ENCODE data around the gene RAD51B.
A peak's percentile ranks its signal among the peaks of the same experiment; 100 is the strongest.

Gene RAD51B

DNA sequence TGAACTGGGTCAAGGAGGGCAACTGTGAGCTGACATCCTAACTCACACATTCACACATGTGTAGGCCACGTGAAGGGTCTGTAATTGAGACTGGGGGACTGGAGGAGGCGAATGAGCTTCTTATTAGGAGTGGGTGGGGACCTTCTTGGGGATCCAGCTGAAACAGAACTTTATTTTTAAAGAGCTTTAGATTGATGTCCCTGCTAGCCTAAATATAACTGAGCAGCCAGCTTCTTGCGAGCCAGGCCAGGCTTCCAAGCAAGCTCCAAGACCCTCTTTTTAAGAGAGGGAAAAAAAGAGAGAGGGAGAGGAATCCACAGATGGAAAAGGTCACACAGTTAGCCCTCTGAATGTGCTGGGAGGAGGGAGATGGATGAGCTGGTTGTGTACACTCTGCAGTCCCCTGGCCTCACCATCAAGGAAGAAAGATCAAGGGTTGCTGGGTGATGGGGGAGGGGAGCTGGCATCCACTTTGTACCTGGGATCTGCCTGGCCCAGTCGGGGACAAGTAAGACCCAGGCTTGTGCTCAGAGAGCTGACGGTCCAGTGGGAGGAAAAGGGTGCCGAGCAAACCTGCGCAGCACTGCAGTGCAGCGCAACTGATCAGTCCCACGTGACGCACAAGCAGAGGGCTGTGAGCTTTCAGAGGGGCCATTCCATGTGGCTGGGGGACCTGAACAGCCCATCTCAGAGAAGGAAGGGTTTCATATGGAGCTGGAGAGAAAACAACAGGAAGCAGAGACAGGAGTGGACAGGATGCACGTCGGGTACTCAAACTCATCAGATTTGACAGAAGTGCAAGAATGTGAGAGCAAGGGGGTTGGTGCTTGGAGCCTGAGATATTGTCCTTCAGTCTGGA is 818.8 kb downstream of the RAD51B start:
- Histone ChIP-seq H3K27me3 (no peaks in the 10 kb centered on the region), H3K9ac (peak overlapping the region; percentile 21 to 80 (median 62); a peak in 21 of 22 replicates), H3K4me2 (peak overlapping the region; percentile 50 to 85 (median 72)), H3K27ac (peak overlapping the region; percentile 54 to 95 (median 79)), H3K36me3 (peaks cover 0 to 11% (median 0%) of the 10 kb centered on the region in 11 experiments; a peak in 3 of 22 replicates), H3K4me1 (peaks cover 50 to 77% (median 53%) of the 10 kb centered on the region in 10 experiments), H4K20me1 (no peaks in the 10 kb centered on the region), H3K4me3 (no peak overlapping the region), H3K9me3 (replicated peaks in 1 of 11) (peaks cover 23 to 38% (median 33%) of the 10 kb centered on the region in 11 experiments)
- TF ChIP-seq Cebpa-rat (IDR thresholded peaks at IDR 0.05): no peak

DNA sequence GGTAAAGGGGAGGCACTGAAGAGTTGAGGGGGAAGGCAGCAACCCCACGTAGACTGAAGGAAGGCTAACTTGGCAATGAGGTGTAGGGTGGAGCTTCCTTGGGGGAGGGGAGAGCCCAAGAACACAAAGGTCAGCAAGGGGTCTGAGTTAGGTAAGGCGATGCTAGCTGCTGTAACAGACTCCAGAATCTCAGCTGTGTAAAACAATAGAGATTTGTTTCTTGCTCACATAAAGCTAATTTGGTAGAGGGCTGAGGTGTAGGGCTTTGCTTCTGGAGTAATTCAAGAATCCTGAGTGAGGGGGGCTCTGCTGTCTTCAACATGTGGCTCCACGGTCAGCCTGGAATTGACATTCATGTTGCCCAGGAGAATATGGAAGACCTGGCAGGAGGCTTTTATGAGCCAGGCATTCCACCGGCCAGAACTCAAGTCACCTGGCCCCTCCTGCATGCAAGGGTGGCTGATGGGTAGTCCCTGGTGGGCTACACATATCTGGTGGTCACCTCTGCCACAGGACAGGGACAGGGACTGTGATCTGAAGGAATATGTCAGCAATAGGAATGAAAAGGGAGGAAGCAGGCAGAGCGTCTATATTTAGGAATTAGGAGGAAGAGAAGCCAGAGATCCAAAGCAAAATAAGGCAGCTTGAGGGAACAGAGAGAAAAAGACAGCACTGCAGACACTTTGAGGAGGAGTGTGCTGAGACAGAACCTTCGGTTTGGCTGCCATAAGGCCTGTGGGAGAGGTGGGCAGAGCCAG is 819.6 kb downstream of the RAD51B start:
- H3K4me1 ChIP-seq: peaks cover 42 to 77% (median 45%) of the 10 kb centered on the region in 10 experiments
- no peak overlapping the region for H3K4me3 ChIP-seq
- H3K27ac ChIP-seq: peak overlapping the region in 10 of 11 experiments; percentile 58 to 95 (median 82); a peak in 20 of 22 replicates
- H3K36me3 ChIP-seq: peaks cover 0 to 14% (median 0%) of the 10 kb centered on the region in 11 experiments; a peak in 3 of 22 replicates
- no peaks in the 10 kb centered on the region for H3K27me3 ChIP-seq
- no peaks in the 10 kb centered on the region for H4K20me1 ChIP-seq
- peaks cover 23 to 46% (median 41%) of the 10 kb centered on the region in 11 experiments for H3K9me3 ChIP-seq (replicated peaks in 1 of 11)
- no peak for TF ChIP-seq Cebpa-rat (IDR thresholded peaks at IDR 0.05)
- H3K4me2 ChIP-seq: peak overlapping the region; percentile 50 to 85 (median 72)
- peak overlapping the region in 7 of 11 experiments; percentile 12 to 80 (median 74); a peak in 9 of 22 replicates for H3K9ac ChIP-seq

DNA sequence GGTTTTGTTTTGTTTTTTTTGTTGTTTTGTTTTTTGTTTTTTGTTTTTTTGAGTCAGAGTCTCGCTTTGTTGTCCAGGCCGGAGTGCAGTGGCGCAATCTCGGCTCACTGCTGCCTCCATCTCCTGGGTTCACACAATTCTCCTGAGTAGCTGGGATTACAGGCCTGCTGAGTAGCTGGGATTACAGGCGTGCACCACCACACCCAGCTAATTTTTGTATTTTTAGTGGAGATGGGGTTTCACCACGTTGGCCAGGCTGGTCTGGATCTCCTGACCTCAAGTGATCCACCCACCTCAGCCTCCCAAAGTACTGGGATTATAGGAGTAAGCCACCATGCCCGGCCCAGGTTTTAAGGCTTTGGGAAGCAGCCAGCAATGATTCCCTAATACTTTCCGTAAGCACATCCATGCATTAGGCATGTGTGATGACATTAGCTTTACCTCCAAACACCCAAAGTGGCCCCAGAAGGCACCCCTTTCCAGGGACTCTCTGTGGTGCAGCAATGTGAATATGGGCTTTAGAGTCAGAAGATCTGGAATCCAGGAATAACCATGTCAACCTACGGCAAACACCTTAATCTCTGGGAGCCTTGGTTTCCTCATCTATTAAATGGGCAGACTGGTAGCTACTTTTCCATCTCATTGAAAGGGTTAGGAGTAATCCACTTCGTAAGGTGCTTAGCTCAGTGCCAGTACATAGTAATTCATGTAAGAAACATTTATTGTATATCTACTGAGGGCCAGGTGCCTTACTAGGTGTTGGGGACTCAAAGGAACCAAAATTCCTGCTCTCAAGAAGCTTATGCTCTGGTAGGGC is 820.4 kb downstream of the RAD51B start:
- H3K36me3 ChIP-seq: peaks cover 0 to 14% (median 0%) of the 10 kb centered on the region in 11 experiments; a peak in 3 of 22 replicates
- TF ChIP-seq Cebpa-rat (IDR thresholded peaks at IDR 0.05): no peak
- H4K20me1 ChIP-seq: no peaks in the 10 kb centered on the region
- no peak overlapping the region for H3K4me3 ChIP-seq
- H3K4me1 ChIP-seq: peaks cover 34 to 71% (median 38%) of the 10 kb centered on the region in 10 experiments
- peak overlapping the region in 7 of 11 experiments; percentile 58 to 85 (median 81); a peak in 15 of 22 replicates for H3K4me2 ChIP-seq
- H3K9ac ChIP-seq: peak overlapping the region in 5 of 11 experiments; percentile 12 to 80 (median 62); a peak in 8 of 22 replicates
- H3K9me3 ChIP-seq (replicated peaks in 1 of 11): peaks cover 23 to 47% (median 43%) of the 10 kb centered on the region in 11 experiments
- H3K27ac ChIP-seq: peak overlapping the region in 8 of 11 experiments; percentile 58 to 95 (median 87); a peak in 13 of 22 replicates
- no peaks in the 10 kb centered on the region for H3K27me3 ChIP-seq

DNA sequence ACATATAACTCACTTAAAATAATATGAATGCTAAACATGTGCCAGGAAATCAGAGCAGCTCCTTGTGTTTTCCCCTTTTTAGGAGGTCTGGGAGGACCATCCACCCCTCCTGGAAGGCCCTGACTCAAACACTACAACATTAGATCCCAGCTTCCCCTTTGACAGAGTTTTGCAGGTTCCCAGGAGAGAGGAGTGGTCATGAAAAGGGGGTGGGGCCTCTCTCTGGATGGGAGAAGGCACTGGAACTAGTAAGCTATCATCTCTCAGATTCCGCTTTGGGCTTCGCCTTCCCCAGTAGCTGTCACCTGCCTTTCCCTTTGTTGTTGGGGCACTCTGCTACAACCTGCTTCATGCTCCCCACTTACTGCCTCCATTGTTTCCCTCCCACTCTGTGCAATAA is 824.1 kb downstream of the RAD51B start:
- H3K27ac ChIP-seq: no peak overlapping the region
- peak overlapping the region in 1 of 11 experiments; percentile 1; a peak in 1 of 22 replicates for H3K4me2 ChIP-seq
- no peak overlapping the region for H3K9ac ChIP-seq
- no peak overlapping the region for H3K4me3 ChIP-seq
- H3K9me3 ChIP-seq (replicated peaks in 1 of 11): peaks cover 23 to 47% (median 43%) of the 10 kb centered on the region in 11 experiments
- no peak for TF ChIP-seq Cebpa-rat (IDR thresholded peaks at IDR 0.05)
- H3K36me3 ChIP-seq: peaks cover 0 to 14% (median 0%) of the 10 kb centered on the region in 11 experiments; a peak in 3 of 22 replicates
- no peaks in the 10 kb centered on the region for H4K20me1 ChIP-seq
- H3K27me3 ChIP-seq: no peaks in the 10 kb centered on the region
- H3K4me1 ChIP-seq: peaks cover 7 to 35% (median 13%) of the 10 kb centered on the region in 10 experiments

DNA sequence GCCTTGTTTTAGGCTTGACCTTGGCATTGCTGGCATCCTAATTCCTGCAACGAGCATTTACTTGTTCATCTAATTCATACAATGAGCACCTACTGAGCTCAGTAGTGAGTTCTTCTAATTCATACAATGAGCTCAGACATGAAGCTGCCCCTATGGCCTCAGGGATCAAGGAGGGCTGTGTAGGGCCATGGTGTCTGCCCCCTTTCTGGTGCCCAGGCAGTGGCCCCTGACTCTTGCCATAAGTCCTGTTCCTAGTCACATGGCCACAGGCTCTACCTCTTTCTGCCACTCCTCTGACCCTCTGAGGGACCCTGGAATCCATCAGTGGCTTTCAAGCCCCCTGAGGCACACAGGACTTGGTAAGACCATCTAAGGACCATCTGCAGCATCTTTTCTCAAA is 824.5 kb downstream of the RAD51B start:
- Histone ChIP-seq H3K27me3 (no peaks in the 10 kb centered on the region), H3K4me1 (peaks cover 3 to 30% (median 9%) of the 10 kb centered on the region in 10 experiments; a peak in 19 of 20 replicates), H3K4me3 (no peak overlapping the region), H3K4me2 (peak overlapping the region in 1 of 11 experiments; percentile 1; a peak in 2 of 22 replicates), H3K9me3 (replicated peaks in 1 of 11) (peaks cover 23 to 47% (median 43%) of the 10 kb centered on the region in 11 experiments), H3K9ac (no peak overlapping the region), H4K20me1 (no peaks in the 10 kb centered on the region), H3K27ac (no peak overlapping the region), H3K36me3 (peaks cover 0 to 14% (median 0%) of the 10 kb centered on the region in 11 experiments; a peak in 3 of 22 replicates)
- TF ChIP-seq Cebpa-rat (IDR thresholded peaks at IDR 0.05): no peak

DNA sequence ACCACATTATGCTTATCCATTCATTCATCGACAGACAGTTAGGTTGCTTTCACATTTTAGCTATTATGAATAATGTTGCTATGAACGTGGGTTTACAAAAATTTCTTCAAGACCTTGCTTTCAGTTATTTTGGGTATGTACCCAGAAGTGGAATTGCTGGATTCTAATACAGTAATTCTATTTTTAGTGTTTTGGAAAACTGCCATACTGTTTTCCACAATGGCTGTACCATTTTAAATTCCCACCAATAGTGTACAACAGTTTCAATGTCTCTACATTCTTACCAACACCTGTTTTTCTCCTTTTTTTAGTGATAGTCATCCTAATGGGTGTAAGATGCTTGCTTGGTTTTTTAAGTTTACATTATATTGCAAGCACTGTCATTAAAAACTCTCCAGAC is 825.8 kb downstream of the RAD51B start:
- Histone ChIP-seq H3K27ac (no peak overlapping the region), H3K4me2 (no peak overlapping the region), H3K36me3 (peaks cover 0 to 14% (median 0%) of the 10 kb centered on the region in 11 experiments; a peak in 3 of 22 replicates), H3K4me1 (peaks cover 0 to 18% (median 0%) of the 10 kb centered on the region in 10 experiments; a peak in 7 of 20 replicates), H3K9ac (no peak overlapping the region), H3K9me3 (replicated peaks in 1 of 11) (peaks cover 23 to 41% (median 38%) of the 10 kb centered on the region in 11 experiments), H4K20me1 (no peaks in the 10 kb centered on the region), H3K27me3 (no peaks in the 10 kb centered on the region), H3K4me3 (no peak overlapping the region)
- no peak for TF ChIP-seq Cebpa-rat (IDR thresholded peaks at IDR 0.05)

DNA sequence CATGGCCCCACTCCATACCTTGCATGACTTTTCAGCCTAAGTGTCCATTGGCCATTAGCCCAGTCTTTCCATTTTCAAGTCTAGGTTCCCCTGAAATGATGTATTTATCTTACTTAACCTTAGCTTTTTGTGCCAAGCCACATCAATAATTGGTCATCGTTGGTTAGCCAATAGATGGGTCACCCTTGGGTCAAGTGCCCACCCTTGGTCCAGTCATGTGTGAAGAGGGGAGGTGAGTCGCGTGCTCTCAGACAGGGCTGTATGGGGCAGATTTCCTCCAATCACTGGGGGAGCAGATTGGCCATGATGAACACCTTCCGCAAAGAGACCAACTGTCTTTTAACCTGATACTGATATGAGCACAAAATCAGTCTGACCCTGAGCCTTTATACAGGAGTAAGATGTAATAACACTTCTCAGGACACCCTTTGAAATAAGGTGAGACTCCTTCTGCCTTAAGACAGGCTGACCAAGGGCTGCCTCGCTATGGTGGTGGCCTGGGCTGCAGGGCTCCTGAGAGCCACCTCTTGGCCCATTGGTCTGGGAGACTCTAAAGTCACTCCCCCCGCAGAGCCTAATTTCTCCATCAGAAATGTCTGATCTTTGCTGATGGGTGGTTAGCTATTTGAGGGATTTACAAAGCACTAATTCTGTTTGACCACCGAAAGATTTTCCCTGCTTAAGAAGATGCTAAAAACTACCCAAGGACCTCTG is 830.1 kb downstream of the RAD51B start:
- Histone ChIP-seq H3K27ac (no peak overlapping the region), H3K9ac (no peak overlapping the region), H3K4me1 (peaks cover 8 to 21% (median 17%) of the 10 kb centered on the region in 10 experiments), H3K4me2 (peak overlapping the region in 1 of 11 experiments; percentile 1; a peak in 1 of 22 replicates), H3K36me3 (no peaks in the 10 kb centered on the region; a peak in 1 of 22 replicates), H3K9me3 (replicated peaks in 1 of 11) (peaks cover 0 to 14% (median 0%) of the 10 kb centered on the region in 11 experiments; a peak in 3 of 22 replicates), H3K4me3 (no peak overlapping the region), H3K27me3 (no peaks in the 10 kb centered on the region), H4K20me1 (no peaks in the 10 kb centered on the region)
- no peak for TF ChIP-seq Cebpa-rat (IDR thresholded peaks at IDR 0.05)
